Activated CD8-positive, alpha-beta T cell treated with anti-CD3 and anti-CD28 coated beads, Interleukin-2, amount 10 ng/mL, durations not matched to agents 7 days and 5 days (primary cell): ENCODE data around the gene SEMA5B. TPM values are rescaled to one million over a fixed set of nuclear protein-coding genes. Genes with fewer than 3 reads are reported as not detected.

ENCODE experiments used
- ATAC-seq: fragments of 150-1000 bp; cut with Tn5 transposase; one replicate; pipeline ENCODE4 v1.10.0; 2021; ENCODE audit warnings: moderate library complexity
- CTCF ChIA-PET: fragments of 350-600 bp; sonication (Branson Sonifier 250); formaldehyde crosslinking; loops from one replicate; lab custom pipeline; 2021; ENCODE audit warnings: antibody characterized with exemption; lab: Charles Lee
- POLR2A ChIA-PET: fragments of 350-600 bp; sonication (Branson Sonifier 250); formaldehyde crosslinking; loops from one replicate; lab custom pipeline; 2021; ENCODE audit warnings: antibody characterized with exemption; lab: Charles Lee
- DNase-seq: peaks from one replicate; pipeline ENCODE4 v3.0.0-alpha.2; 2020
- H3K27ac Mint-ChIP-seq: one replicate; pipeline ENCODE4 v1.8.0; 2021; ENCODE audit warnings: mild to moderate bottlenecking, mixed read lengths
- H3K27me3 Mint-ChIP-seq: one replicate; pipeline ENCODE4 v1.8.0; 2021; ENCODE audit warnings: low read depth, mixed read lengths
- H3K36me3 Mint-ChIP-seq: one replicate; pipeline ENCODE4 v1.8.0; 2021; ENCODE audit warnings: low read depth, mixed read lengths
- H3K4me1 Mint-ChIP-seq: one replicate; pipeline ENCODE4 v1.8.0; 2021; ENCODE audit warnings: low read depth, mixed read lengths
- H3K4me3 Mint-ChIP-seq: one replicate; pipeline ENCODE4 v1.8.0; 2021; ENCODE audit warnings: mild to moderate bottlenecking, mixed read lengths
- H3K9me3 Mint-ChIP-seq: one replicate; pipeline ENCODE4 v1.8.0; 2022; ENCODE audit warnings: mixed read lengths; ENCODE audit not compliant: insufficient read depth
- total RNA-seq, 2 experiments: library from RNA; stranded (reverse); gene quantifications; one replicate each; pipeline ENCODE4 v1.2.3, GENCODE V29; 2021

SEMA5B gene
- total RNA-seq, 2 experiments from 2014 or later = not detected

DNA sequence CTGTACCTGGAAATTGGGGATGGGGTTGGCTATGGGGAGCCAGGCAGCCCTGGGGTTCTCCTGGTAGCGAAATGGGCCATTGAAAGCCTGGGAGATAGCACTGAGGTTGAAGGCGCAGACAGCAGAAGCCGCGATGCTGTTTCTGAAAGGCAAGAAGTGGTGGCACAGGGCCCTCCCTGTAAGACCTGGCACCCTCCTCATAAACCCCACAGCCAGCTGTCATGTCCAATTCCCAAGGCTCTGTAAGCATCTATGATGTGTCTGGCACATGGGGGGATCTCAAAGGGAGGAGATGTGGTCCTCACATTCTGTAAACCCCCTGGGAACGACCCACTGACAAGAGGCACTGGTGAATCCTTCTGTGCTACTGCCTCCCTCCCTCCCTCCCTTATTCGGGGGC lies 104.0 kb downstream of the SEMA5B start:
- ChIA-PET POLR2A (no interaction called here), CTCF (no interaction called here)
- Mint-ChIP-seq H3K36me3 (no peaks in the 10 kb centered on the region), H3K27ac (no peak overlapping the region), H3K4me1 (peaks cover 2% of the 10 kb centered on the region), H3K4me3 (no peak overlapping the region), H3K27me3 (peaks cover 22% of the 10 kb centered on the region), H3K9me3 (no peaks in the 10 kb centered on the region)
- ATAC-seq (no peak), DNase-seq (no peak)

DNA sequence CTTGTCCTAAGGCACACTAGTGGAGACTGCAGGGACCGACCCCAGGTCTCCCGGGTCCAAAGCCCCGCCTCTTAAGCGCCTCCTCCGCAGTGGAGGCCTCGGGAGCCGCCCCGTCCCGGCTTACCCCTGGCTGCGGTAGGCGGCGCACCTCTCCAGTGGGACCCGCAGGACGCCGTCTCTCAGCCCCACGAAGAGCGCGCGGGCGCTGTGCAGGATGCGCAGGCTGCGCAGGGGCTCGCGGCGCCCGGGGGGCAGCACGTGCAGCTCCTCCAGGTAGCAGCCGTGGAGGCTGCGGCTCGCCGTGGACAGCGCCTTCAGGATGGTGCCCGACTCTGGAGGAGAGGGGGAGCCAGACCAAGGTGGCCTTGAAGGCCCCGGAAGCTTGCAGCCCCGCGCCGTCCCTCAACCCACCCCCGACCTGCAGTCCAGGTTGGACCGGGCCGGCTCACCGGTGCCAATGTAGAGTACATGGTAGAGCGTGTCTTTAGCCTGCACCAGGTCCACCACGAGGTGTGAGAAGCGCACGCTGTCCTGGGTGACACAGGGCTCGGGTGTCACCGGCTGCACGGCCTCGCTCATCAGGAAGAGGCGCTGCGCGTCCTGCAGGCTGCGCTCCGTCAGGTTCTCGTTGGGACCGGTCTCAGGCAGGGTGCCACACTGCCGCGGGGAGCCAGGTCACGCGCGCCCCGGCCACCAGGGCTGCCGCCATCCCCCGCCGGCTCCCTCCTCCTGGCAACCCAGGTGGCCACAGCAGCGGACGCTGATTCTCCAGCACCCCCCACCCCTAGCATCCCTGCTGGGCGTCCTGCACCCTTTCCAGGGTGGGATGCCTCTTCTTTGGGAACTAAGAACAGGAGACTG lies 105.5 kb downstream of the SEMA5B start:
- ChIA-PET POLR2A (no interaction called here), CTCF (interaction anchor here (1.5 kb wide), 1 partner anchor 19 kb away, joined by 3 read pairs; no protein-coding TSS in a partner anchor)
- Mint-ChIP-seq H3K4me1 (peaks cover 2% of the 10 kb centered on the region), H3K27me3 (peaks cover 27% of the 10 kb centered on the region), H3K27ac (no peak overlapping the region), H3K9me3 (no peaks in the 10 kb centered on the region), H3K4me3 (peak overlapping the region; percentile 23), H3K36me3 (no peaks in the 10 kb centered on the region)
- DNase-seq (peak; percentile 57), ATAC-seq (peak; percentile 88)

DNA sequence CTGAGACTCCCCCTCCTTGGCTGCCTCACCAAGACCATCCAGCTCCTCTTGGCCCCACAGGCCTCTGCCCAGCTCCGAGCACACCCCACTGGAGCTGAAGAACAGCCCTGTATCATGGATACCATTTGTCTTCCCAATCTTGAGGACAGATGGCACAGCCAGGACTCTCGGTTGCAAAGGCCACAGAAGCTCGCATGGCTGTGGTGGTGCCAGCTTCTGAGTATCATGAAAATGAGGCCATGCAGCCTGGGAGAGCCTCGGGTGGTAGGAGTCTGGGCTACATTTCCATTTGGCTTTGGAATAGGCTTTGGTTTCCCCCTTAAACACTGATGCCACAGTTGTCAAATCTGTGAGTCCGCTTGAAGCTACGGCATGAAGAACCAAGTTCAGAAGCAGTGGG lies 106.6 kb downstream of the SEMA5B start:
- Mint-ChIP-seq H3K4me3 (no peak overlapping the region), H3K27me3 (peaks cover 35% of the 10 kb centered on the region), H3K36me3 (no peaks in the 10 kb centered on the region), H3K27ac (no peak overlapping the region), H3K9me3 (no peaks in the 10 kb centered on the region), H3K4me1 (peaks cover 5% of the 10 kb centered on the region)
- CTCF ChIA-PET = interaction anchor here (1.5 kb wide), 1 partner anchor 20 kb away, joined by 3 read pairs; no protein-coding TSS in a partner anchor
- DNase-seq (no peak), ATAC-seq (no peak)
- POLR2A ChIA-PET = no interaction called here

DNA sequence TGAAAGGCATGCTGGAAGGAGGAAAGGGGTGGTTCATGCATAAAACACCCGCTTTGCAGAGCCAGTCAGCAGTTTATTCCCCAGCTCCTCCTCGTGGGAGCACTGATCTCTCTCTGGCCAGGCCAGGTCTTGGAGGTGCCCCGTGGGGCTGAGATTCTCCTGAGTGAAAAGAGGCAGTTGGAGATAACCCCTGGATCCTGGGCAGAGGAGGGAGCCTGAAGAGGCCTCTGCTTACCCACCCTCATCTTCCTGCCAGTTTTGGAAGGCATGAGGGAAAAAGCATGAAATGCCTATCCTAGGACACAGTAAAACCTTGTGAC lies 108.3 kb downstream of the SEMA5B start:
- DNase-seq = no peak
- Mint-ChIP-seq H3K27ac (no peak overlapping the region), H3K36me3 (no peaks in the 10 kb centered on the region), H3K27me3 (peaks cover 37% of the 10 kb centered on the region), H3K4me3 (no peak overlapping the region), H3K9me3 (no peaks in the 10 kb centered on the region), H3K4me1 (peaks cover 10% of the 10 kb centered on the region)
- no peak for ATAC-seq
- CTCF ChIA-PET = no interaction called here
- POLR2A ChIA-PET = no interaction called here

DNA sequence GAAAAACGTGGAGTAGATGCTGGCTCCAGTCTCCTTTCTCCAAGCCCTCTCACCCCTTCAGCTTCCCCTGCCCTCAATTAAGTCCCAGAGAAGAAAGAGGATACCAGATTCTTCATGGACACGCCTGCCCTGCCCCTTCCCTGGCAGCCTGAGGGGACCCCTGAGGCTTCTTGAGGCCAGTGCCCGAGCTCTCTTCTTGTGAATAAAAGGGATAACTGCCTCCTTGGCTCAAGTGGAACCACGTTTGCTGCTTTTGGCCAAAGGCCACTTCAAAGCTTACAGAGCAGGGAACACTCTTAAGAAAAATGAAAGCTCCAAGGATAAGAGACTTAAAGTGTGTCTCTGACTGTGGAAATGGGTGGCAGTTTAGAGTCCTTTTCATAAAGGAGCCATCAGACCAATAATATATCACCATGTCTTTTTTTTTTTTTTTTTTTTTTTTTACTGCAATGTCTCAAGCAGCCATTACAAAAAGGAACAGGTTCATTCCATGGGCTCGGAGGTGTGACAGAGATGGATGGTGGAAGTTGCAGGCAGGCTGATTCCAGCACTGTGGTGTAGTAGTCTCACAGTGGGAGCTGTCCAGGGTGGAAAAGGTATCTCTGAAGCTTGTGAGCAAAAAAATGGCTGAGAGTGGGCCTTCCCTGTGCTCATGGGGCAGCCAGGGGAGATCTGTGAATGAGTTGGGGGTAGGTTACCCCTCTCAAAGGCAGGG lies 108.8 kb downstream of the SEMA5B start:
- CTCF ChIA-PET = no interaction called here
- Mint-ChIP-seq H3K4me3 (no peak overlapping the region), H3K27me3 (peaks cover 41% of the 10 kb centered on the region), H3K27ac (no peak overlapping the region), H3K9me3 (no peaks in the 10 kb centered on the region), H3K4me1 (peaks cover 10% of the 10 kb centered on the region), H3K36me3 (no peaks in the 10 kb centered on the region)
- ATAC-seq (no peak), DNase-seq (no peak)
- POLR2A ChIA-PET = no interaction called here

DNA sequence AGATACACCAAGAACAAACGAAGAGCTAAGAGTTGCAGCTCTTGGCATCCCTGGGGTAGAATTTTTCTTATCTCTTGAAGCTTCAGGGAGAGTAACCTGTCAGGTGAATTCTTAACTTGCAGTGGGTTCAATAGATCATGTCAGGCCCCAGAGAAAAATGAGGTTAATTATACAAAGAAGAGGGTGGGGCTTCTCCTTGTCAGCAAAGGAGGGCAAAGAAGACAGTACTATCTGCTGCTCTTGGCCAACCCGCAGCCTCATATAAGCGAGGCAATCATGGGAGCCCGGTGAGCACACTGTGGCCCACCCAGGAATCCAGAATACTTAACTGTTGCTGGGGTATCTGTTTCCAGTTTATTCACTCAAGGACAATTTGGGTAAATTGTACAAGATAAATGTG lies 110.2 kb downstream of the SEMA5B start:
- DNase-seq = no peak
- Mint-ChIP-seq H3K4me3 (no peak overlapping the region), H3K27me3 (peaks cover 41% of the 10 kb centered on the region), H3K9me3 (no peaks in the 10 kb centered on the region), H3K36me3 (no peaks in the 10 kb centered on the region), H3K27ac (no peak overlapping the region), H3K4me1 (peaks cover 10% of the 10 kb centered on the region)
- ATAC-seq = no peak
- ChIA-PET CTCF (no interaction called here), POLR2A (no interaction called here)

DNA sequence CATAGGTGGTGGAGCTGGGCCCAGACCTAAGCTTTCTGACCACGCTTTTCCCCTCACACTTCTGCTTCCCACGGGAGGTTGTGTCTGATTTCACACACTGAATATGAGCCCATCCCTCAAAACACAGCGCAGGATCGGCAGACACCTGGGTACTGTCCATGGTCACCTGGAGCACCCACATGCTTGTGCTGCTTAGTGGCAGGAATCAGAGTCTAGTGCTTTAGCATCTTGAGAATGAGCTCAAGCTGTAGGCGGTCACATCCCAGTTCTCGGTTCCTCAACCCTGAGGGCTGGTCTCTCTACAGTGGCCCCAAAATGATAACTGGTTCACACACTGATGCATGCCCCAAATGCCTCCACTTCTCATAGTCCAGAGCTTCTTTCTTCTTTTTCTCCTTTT lies 111.0 kb downstream of the SEMA5B start:
- Mint-ChIP-seq H3K4me3 (no peak overlapping the region), H3K36me3 (no peaks in the 10 kb centered on the region), H3K9me3 (no peaks in the 10 kb centered on the region), H3K27ac (no peak overlapping the region), H3K27me3 (peaks cover 41% of the 10 kb centered on the region), H3K4me1 (peaks cover 10% of the 10 kb centered on the region)
- ChIA-PET POLR2A (interaction anchor here (0.7 kb wide), 1 partner anchor 10 kb away, joined by 3 read pairs; no protein-coding TSS in a partner anchor), CTCF (no interaction called here)
- ATAC-seq = no peak
- DNase-seq = no peak

DNA sequence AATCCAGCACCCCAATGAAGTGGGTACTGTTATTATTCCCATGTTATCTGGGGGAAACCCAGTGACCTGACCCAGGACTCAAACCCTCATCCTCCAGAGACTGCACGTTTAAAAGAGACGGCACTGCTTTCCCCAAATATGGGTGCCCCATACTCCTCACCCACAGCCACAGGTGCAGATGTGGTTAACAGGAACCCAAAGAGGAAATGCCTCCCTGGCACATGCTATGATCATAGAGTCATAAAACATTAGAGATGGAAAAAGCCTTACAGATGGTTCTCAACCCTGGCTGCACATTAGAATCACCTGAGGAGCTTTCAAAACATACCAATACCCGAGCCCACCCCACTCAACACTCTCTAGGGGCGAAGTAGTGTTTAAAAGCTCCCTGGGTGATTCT lies 111.5 kb downstream of the SEMA5B start:
- Mint-ChIP-seq H3K27me3 (peaks cover 36% of the 10 kb centered on the region), H3K4me3 (no peak overlapping the region), H3K36me3 (no peaks in the 10 kb centered on the region), H3K4me1 (peaks cover 9% of the 10 kb centered on the region), H3K27ac (no peak overlapping the region), H3K9me3 (no peaks in the 10 kb centered on the region)
- no peak for DNase-seq
- POLR2A ChIA-PET = interaction anchor here (0.7 kb wide), 1 partner anchor 9 kb away, joined by 3 read pairs; no protein-coding TSS in a partner anchor
- CTCF ChIA-PET = no interaction called here
- ATAC-seq = no peak

DNA sequence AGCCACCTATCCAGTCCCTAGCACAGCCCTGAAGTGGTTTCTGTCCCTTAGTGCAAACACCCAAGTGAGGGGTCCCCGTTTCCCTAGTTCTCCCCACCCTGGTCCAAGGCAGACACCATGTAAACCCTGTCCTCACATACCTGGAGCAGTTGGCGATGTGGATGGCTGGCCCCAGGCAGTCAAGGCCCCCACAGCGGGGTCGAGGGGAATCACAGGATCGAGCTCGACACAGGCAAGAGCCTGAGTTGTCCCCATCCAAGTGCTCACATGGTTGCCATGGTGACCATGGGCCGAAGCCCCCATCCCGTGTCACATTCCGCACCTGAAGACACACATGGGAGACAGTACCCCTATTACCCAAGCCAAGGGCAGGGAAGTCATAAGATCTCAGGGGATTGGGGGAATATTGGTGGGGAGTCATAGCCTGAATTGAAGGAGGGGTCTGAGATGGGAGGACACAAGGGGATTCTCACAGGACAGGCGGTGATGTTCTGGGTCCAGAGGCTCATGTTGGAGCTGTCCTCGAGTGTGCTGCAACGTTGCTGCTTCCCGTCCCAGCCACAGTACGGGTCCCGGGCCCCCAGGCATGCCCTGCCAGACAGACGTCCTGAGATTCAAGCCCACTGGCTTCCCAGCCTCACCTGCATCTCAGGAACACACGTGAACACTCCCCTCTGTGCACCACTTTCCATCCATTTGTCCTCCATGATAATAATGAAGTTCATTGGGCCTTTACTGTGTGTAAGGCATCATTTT lies 112.1 kb downstream of the SEMA5B start:
- H3K4me3 Mint-ChIP-seq = no peak overlapping the region
- no peak for DNase-seq
- H3K9me3 Mint-ChIP-seq = no peaks in the 10 kb centered on the region
- no peak for ATAC-seq
- ChIA-PET POLR2A (no interaction called here), CTCF (no interaction called here)
- H3K27ac Mint-ChIP-seq = no peak overlapping the region
- H3K4me1 Mint-ChIP-seq = peaks cover 9% of the 10 kb centered on the region
- H3K27me3 Mint-ChIP-seq = peaks cover 31% of the 10 kb centered on the region
- no peaks in the 10 kb centered on the region for H3K36me3 Mint-ChIP-seq

DNA sequence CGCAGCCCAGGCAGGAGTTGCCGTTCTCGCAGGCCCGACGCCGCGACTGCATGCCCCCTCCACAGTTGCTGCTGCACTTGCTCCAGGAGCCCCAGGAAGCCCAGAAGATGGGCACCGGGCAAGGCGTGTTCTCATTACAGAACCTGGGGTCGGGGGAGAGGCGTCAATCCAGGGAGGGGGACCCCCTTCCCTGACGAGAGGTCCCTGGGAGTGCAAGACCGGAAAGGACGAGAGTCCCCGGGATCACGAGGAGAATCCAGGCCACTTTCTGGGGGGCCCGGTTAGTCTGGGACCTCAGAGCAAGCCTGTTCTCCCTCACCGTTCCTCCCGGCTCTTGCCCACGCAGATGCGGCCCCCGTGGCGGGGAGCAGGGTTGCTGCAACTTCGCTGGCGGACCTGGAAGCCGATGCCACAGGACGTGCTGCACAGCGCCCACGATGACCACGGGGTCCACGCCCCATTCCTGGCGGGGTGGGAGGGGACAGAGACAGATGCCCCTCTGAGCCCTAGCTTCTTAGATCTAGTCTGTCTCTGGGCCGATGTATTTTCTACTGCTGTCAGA lies 113.9 kb downstream of the SEMA5B start:
- Mint-ChIP-seq H3K27ac (no peak overlapping the region), H3K27me3 (peaks cover 21% of the 10 kb centered on the region), H3K4me3 (no peak overlapping the region), H3K9me3 (no peaks in the 10 kb centered on the region), H3K4me1 (peaks cover 9% of the 10 kb centered on the region), H3K36me3 (no peaks in the 10 kb centered on the region)
- ATAC-seq = no peak
- ChIA-PET CTCF (interaction anchor here (1.1 kb wide), 1 partner anchor 9 kb away, joined by 4 read pairs; no protein-coding TSS in a partner anchor), POLR2A (no interaction called here)
- no peak for DNase-seq

DNA sequence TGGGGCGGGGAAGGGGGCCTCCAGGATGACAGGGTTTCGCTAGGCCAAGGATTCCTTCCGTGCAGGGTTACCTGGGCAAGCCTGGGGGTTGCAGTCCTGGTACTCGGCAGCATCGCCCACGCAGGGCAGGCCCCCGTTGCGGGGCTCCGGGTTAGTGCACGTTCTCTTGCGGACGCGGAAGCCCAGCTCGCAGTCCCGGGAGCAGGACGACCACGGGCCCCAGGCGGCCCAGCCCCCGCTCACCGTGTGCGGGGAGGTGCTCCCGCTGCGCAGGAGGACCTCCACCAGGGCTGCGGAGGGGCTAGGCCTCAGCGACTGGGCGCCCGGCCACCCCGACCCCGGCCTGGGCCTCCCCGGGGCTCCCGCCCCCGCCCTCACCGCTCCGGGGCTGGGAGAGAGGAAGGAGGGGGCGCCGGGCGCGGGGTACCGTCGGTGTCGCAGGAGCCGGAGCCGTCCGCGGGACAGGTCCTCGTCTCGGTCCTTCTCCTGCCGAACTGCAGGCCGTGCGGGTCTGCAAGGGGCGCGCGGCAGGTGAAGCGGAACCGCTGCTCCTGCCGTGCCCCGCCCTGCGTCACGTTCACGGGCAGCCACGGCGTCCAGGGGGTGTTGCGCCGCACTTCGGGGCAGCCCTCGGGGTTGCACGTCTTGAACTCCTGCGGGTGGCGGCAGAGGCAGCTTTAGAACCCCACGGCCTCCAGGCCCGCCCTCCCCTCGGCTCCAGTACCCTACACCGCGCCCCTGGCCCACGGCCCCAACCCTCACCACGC lies 114.6 kb downstream of the SEMA5B start:
- Mint-ChIP-seq H3K27me3 (peaks cover 20% of the 10 kb centered on the region), H3K4me1 (peaks cover 9% of the 10 kb centered on the region), H3K9me3 (no peaks in the 10 kb centered on the region), H3K36me3 (no peaks in the 10 kb centered on the region), H3K27ac (no peak overlapping the region), H3K4me3 (no peak overlapping the region)
- ATAC-seq (no peak), DNase-seq (no peak)
- CTCF ChIA-PET = no interaction called here
- POLR2A ChIA-PET = interaction anchor here (0.6 kb wide), 1 partner anchor 215 kb away, joined by 3 read pairs; no protein-coding TSS in a partner anchor
